K562 (cell line): ENCODE results near the gene SLC31A1. TPM values are rescaled to one million over a fixed set of nuclear protein-coding genes. Genes with fewer than 3 reads are reported as not detected.

Experiments used
- BCL6 ChIP-seq: fragments of 250-450 bp; sonication (Bioruptor Pico); IDR thresholded peaks from 2 replicates; pipeline ENCODE4 v1.4.0; 2020
- CHD1 ChIP-seq: fragments of 200-600 bp; sonication (generic); IDR thresholded peaks from one replicate; pipeline ENCODE4 v1.6.1; 2012; ENCODE audit warnings: mild to moderate bottlenecking, moderate library complexity, low read length, inconsistent platforms
- CLOCK ChIP-seq: fragments of 250-450 bp; sonication (Bioruptor Pico); IDR thresholded peaks from 2 replicates; pipeline ENCODE4 v1.4.0; 2020; ENCODE audit warnings: mild to moderate bottlenecking, moderate library complexity, borderline replicate concordance
- E2F3 ChIP-seq: fragments of 250-450 bp; sonication (Bioruptor Pico); IDR thresholded peaks from 2 replicates; pipeline ENCODE4 v1.4.0; 2020; ENCODE audit warnings: mild to moderate bottlenecking
- E2F4 ChIP-seq: sonication (generic); formaldehyde crosslinking; IDR thresholded peaks from 2 replicates; pipeline ENCODE4 v1.8.0; 2022; ENCODE audit warnings: mild to moderate bottlenecking, low read depth, missing genetic modification reagents
- EGR1 ChIP-seq: fragments of 450-650 bp; conservative IDR thresholded peaks from 2 replicates; pipeline ENCODE4 v1.6.1; 2017; ENCODE audit warnings: mild to moderate bottlenecking
- FOXJ2 ChIP-seq: fragments of 200-800 bp; sonication (Bioruptor generic); IDR thresholded peaks from 2 replicates; pipeline ENCODE4 v1.6.1; 2016; ENCODE audit warnings: missing genetic modification characterization, missing compliant biosample characterization
- GTF2B ChIP-seq: IDR thresholded peaks from 2 replicates; pipeline ENCODE4 v1.6.1; 2011; ENCODE audit not compliant: insufficient read length; ENCODE audit errors: extremely low read depth
- JUNB ChIP-seq: fragments of 450-650 bp; formaldehyde crosslinking; conservative IDR thresholded peaks from 2 replicates; pipeline ENCODE4 v1.4.0; 2020; ENCODE audit warnings: mild to moderate bottlenecking
- MYC ChIP-seq, 2 experiments: fragments of 250-450 bp in 1 of 2; sonication (Bioruptor Pico) in 1 of 2; IDR thresholded peaks; 2 replicates each; pipeline versions ENCODE4 v1.5.1 to v1.6.1; 2012 to 2021; ENCODE audit warnings: low read depth in 2 of 2, borderline replicate concordance in 1 of 2, improper control_type of control experiment in 1 of 2, low read length in 1 of 2, mild to moderate bottlenecking in 1 of 2, moderate library complexity in 1 of 2
- NFE2L1 ChIP-seq: fragments of 450-650 bp; IDR thresholded peaks from 2 replicates; pipeline ENCODE4 v1.6.1; 2016; ENCODE audit warnings: missing genetic modification characterization, low read depth, mild to moderate bottlenecking, missing compliant biosample characterization, moderate library complexity, borderline replicate concordance
- PRPF4 ChIP-seq: fragments of 200-400 bp; formaldehyde crosslinking; IDR thresholded peaks from one replicate; pipeline ENCODE4 v1.6.1; 2017; ENCODE audit warnings: low read length, low read depth, mild to moderate bottlenecking; ENCODE audit not compliant: insufficient read depth, poor library complexity, severe bottlenecking
- PTBP1 ChIP-seq: fragments of 200-400 bp; formaldehyde crosslinking; IDR thresholded peaks from 2 replicates; pipeline ENCODE4 v1.6.1; 2017; ENCODE audit warnings: low read depth, low read length
- RBFOX2 ChIP-seq: fragments of 200-400 bp; formaldehyde crosslinking; IDR thresholded peaks from 2 replicates; pipeline ENCODE4 v1.6.1; 2017; ENCODE audit warnings: low read depth, mild to moderate bottlenecking, low read length, moderate library complexity
- TAF9B ChIP-seq: fragments of 450-650 bp; IDR thresholded peaks from 2 replicates; pipeline ENCODE4 v1.6.1; 2018; ENCODE audit warnings: mild to moderate bottlenecking; ENCODE audit not compliant: partially characterized antibody
- TBL1XR1 ChIP-seq, 2 experiments: IDR thresholded peaks; 2 replicates each; pipeline ENCODE4 v1.6.1; 2012; ENCODE audit warnings: improper control_type of control experiment in 2 of 2, low read length in 2 of 2, mild to moderate bottlenecking in 1 of 2
- U2AF1 ChIP-seq: fragments of 200-400 bp; formaldehyde crosslinking; optimal IDR thresholded peaks from 2 replicates; pipeline ENCODE3; 2017; ENCODE audit warnings: mild to moderate bottlenecking, low read depth, low read length, moderate library complexity
- ZFP91 ChIP-seq: sonication (generic); formaldehyde crosslinking; IDR thresholded peaks from 2 replicates; pipeline ENCODE4 v1.8.0; 2022; ENCODE audit warnings: mild to moderate bottlenecking, missing genetic modification reagents
- ZNF175 ChIP-seq: fragments of 200-800 bp; sonication (Bioruptor generic); IDR thresholded peaks from 2 replicates; pipeline ENCODE4 v1.6.1; 2016; ENCODE audit warnings: low read depth, mild to moderate bottlenecking, missing genetic modification characterization, missing compliant biosample characterization
- ZNF354B ChIP-seq: fragments of 250-450 bp; sonication (Bioruptor Pico); IDR thresholded peaks from 2 replicates; pipeline ENCODE4 v1.4.0; 2020
- polyA plus RNA-seq, 8 experiments: library from polyadenylated mRNA; depleted of rRNA in 4 of 8; stranded (reverse) in 5 of 8; unstranded in 3 of 8; fragments of >200 nt; fragmentation: Nextera tagmentation in 2 of 8; fragmentation: Illumina TruSeq in 1 of 8; extraction: Ambion mirVana in 2 of 8; extraction: Trizol in 1 of 8; gene quantifications; 2 replicates each; pipeline versions ENCODE4 v1.2.1 to v1.2.3, GENCODE V29; 2011 to 2014; ENCODE audit warnings: inconsistent platforms in 1 of 8, missing spikeins in 1 of 8
- total RNA-seq, 7 experiments: library from RNA; depleted of rRNA in 6 of 7; stranded (reverse); fragments of >200 nt in 6 of 7; fragmentation: Illumina TruSeq in 2 of 7; extraction: Trizol in 2 of 7; gene quantifications; 2 replicates each; pipeline versions ENCODE4 v1.2.1 to v1.2.3, GENCODE V29; 2011 to 2021; ENCODE audit warnings: low replicate concordance in 1 of 7

SLC31A1 gene
- total and polyA plus RNA-seq, 9 of the 15 experiments (the other 6 are each of a cell fraction or from before 2014, with no cell fraction given), result 15.4 to 40.7 (median 25.9) TPM

GRCh38 chr9:113275157-113276131, 54.1 kb downstream of the SLC31A1 start, which contains the start of the genes CDC26 and PRPF4 (continued):
- TF ChIP-seq E2F4 (CRISPR knock-in tag) (peak; percentile 45; the same call in 1 of the 2 replicates), FOXJ2 (no peak), PRPF4 (no peak), TAF9B (peak; percentile 78), EGR1 (peak; percentile 100), E2F3 (CRISPR knock-in tag) (no peak; the same call in 1 of the 2 replicates), NFE2L1 (tag) (no peak), BCL6 (no peak), PTBP1 (0 out of 2 replicates have a peak, but pooled peaks have one; percentile 17), JUNB (CRISPR knock-in tag) (no peak), ZNF175 (CRISPR knock-in tag) (no peak), CHD1 (peak; percentile 59), ZFP91 (CRISPR knock-in tag) (no peak), MYC (IDR thresholded peaks at IDR 0.05; ENCODE audit: low read depth, low read length) (peak; percentile 93), MYC (CRISPR knock-in tag; IDR thresholded peaks at IDR 0.05; ENCODE audit: borderline replicate concordance, low read depth) (peak; percentile 34; the same call in 1 of the 2 replicates), RBFOX2 (peak; percentile 99), U2AF1 (no peak), TBL1XR1 (IDR thresholded peaks at IDR 0.05; ENCODE audit: low read length in 2 of 2) (peak in 1 of 2 experiments; percentile 82; a peak in 2 of 4 replicates), GTF2B (no peak), ZNF354B (CRISPR knock-in tag) (no peak), CLOCK (CRISPR knock-in tag) (no peak)
